Measurements from ENCODE around the gene LIN54.
A peak's percentile ranks its signal among the peaks of the same experiment; 100 is the strongest.
"Not testable (repeated sequence)": the region's sequence is repeated elsewhere in the genome, so short reads cannot be mapped to it uniquely, and the experiment has no call there.

Gene LIN54

DNA sequence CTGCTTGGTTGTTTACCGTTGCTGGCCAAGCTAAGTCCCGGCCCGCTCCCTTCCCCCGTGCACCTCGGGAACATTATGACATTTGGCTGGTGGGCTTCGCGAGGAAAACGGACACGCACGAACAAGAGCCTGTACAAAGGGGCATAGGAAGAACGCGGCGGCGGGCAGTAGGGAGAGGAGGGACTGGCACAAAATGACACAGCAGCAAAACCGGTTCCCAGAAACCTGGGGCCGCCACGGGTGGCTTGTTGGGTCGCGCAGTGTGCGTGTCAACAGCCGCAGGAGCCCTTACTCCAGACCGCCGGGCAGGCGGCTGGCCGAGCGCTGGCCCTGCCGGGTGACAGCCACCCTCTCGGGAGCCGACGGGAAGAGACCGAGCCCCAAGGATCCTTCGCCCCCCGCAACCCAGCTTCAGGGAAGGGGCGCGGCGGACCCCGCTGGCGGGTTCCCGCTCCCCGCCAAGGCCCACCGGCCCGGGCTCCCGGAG lies 1.6 kb upstream of the LIN54 start:
- DNase-seq (ENCODE audit: low read depth): peak; percentile 35

DNA sequence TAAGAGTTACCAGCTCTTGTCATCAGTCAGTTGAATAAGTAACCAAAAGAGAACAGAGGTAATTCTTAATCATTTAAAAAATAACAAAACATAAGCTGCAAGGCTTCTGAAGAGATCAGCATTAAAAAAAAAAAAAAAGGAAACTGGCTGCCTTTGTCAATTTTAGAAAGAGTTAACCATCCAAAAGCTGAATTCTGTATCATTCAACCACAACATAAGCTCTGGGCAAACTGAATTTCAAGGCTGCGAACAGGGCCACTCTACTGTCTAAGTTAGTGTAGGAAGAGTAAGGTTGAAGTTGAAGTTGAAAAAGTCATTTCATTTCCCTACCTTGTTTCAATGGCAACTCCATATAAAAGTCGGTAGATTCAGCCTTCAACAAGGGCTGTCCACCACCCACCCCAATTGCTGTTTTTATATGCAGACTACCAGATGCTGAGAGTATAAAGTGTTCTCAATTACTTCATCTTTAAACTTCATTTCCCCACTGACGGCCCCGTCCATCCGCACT lies 1.1 kb upstream of the LIN54 start:
- peak; percentile 35 for DNase-seq (ENCODE audit: low read depth)

GRCh38 chr4:83010111-83010521 lies 507 bp downstream of the LIN54 start:
- DNase-seq (ENCODE audit: low read depth): peak; percentile 50

GRCh38 chr4:83009529-83009928 lies 1.1 kb downstream of the LIN54 start:
- peak; percentile 7 for DNase-seq (ENCODE audit: low read depth)

GRCh38 chr4:83003044-83003791 lies 7.4 kb downstream of the LIN54 start:
- DNase-seq (ENCODE audit: low read depth): not testable (repeated sequence)

DNA sequence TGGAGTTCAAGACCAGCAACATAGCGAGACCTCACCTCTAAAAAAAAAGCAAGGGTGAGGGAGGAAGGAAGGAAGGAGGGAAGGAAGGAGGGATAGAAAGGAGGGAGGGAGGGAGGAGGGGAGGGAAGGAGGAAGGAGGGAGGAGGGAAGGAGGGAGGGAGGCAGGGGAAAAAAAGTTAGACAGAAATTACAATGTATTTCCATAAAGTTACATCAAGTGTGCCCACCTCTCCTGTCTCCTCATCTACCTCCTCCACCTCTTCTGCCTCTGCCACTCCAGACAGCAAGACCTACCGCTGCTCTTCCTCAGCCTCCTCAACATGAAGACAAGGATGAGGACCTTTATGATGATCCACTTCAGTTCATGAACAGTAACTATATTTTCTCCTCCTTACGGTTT lies 8.3 kb downstream of the LIN54 start:
- no peak for DNase-seq (ENCODE audit: low read depth)

GRCh38 chr4:82998898-82999297 lies 11.7 kb downstream of the LIN54 start:
- DNase-seq (ENCODE audit: low read depth): no peak

DNA sequence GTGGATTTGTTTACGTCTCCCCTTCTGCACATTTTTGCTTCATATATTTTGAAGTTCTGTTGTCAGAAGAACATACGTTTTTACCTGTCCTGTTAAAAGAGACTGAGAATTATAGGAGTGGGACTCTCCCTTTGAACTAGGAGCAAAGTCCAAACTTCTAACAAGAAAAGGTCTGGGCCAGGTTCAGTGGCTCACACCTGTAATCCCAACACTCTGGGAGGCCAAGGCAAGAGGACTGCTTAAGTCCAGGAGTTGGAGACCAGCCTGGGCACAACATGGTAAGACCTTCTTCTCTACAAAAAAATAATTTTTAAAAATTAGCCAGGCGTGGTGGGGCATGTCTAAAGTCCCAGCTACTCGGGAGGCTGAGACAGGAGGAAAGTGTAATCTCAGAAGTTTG lies 15.8 kb downstream of the LIN54 start:
- DNase-seq (ENCODE audit: low read depth): no peak

DNA sequence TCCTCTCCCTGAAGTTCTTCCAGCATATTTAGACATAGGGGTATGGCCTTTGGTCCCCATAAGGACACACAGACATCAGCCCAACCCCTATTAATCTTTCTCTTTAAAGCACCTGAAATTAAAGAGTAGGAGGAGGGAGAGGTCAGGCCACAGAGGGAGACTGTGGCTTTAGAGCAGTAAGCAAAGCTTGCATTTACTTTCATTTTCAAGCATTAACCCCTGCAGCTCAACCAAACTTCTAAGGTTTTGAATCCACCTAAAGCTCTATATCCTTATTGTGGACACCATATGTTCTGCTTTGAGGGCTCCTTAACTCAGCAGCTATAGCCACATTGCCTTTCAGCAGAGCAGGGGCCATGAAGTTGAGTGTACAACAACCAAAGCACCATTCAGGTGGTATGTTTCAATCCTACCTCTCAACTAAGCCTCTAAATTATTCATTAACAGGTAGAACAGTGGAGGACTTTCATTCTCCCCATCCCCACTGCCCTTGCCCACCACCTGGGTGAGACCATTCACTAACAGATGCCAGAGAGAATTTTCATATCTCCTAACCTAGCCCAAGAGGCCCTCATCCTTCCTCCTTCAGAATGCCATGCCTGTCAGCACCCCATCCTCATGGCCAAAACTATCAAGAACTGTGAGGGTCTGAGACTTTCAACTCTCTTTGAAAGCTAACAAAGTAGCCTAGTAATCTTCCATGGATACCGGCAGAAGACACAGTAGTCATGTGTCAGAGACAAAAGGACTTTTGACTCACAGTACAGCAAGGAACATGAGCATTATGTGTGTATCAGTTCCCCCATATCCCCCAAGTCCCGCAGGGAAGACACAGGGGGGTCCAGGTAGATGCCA lies 20.8 kb downstream of the LIN54 start:
- DNase-seq (ENCODE audit: low read depth): peak; percentile 37

DNA sequence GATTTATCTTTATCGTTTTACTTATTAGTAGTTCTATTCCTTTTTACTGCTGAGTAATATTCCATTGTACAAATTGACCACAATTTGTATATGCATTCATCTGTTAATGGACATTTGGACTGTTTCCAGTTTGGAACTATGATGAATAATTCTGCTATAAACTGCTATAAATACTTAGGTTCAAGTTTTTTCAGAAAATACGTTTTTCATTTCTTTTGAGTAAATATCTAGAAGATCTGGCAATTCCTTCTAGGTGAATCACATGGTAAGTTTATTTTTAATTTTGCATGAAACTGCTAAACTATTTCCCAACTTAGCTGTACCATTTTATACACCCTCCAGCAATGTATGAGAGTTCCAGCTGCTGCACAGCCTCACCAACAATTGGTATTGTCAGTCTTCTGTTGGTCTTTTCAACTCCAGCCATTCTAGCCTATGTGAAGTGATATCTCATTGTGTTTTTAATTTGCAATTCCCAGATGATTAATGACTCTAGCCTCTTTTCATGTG lies 22.2 kb downstream of the LIN54 start:
- DNase-seq (ENCODE audit: low read depth): peak; percentile 97

DNA sequence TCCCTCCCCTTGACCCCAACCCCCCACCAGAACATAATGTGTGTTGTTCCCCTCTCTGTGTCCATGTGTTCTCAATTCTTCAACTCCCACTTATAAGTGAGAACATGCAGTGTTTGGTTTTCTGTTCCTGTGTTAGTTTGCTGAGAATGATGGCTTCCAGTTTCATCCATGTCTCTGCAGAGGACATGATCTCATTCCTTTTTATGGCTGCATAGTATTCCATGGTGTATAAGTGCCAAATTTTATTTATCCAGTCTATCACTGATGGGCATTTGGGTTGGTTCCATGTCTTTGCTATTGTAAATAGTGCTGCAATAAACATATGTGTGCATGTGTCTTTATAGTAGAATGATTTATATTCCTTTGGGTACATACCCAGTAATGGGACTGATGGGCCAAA lies 23.1 kb downstream of the LIN54 start:
- not testable (repeated sequence) for DNase-seq (ENCODE audit: low read depth)

GRCh38 chr4:82984459-82984858 lies 26.2 kb downstream of the LIN54 start:
- DNase-seq (ENCODE audit: low read depth): peak; percentile 69

DNA sequence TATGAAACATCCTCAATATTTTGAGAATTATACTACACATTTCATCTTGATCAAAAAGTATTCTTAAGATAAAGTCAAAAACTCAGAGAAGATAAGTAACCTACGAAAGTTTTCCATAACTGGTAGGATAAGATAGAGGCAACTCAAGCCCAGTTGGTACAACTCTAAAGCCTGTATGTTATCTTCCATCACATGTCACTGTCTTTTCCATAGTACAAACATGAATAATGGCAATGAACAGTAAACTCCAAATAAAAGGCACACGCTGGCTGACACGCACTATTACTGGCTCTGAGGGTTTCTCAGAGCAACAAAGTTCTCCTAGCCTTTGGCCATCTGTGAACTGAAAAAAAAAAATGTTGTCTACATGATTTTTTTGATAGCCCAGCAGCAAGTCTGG lies 27.2 kb downstream of the LIN54 start:
- no peak for DNase-seq (ENCODE audit: low read depth)

- no peak for DNase-seq (ENCODE audit: low read depth)
These were observed 29.5 kb downstream of the LIN54 start for GRCh38 chr4:82981138-82981537.

DNA sequence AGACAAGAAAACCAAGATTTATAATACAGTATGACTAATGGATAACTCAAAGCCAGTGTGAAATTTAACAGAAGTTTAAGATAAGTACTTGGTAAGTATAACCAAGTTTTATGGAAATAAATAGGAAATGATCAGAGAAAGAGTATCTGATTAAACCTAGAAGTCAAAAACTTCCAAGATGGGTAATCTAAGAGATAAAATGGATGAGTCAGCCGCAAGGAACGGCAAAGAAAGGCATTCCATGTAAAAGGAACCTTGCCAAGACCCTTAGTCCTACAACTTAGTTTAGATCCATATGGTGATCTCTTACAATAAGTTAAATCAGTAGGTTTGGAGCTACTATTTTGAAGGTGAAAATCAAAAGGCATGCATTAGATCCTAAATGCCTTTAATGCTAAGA lies 34.8 kb downstream of the LIN54 start:
- DNase-seq (ENCODE audit: low read depth): peak; percentile 84

- no peak for DNase-seq (ENCODE audit: low read depth)
These were observed 41.2 kb downstream of the LIN54 start for GRCh38 chr4:82969414-82969813.

- DNase-seq (ENCODE audit: low read depth): no peak
These were observed 41.7 kb downstream of the LIN54 start for GRCh38 chr4:82968972-82969371.

DNA sequence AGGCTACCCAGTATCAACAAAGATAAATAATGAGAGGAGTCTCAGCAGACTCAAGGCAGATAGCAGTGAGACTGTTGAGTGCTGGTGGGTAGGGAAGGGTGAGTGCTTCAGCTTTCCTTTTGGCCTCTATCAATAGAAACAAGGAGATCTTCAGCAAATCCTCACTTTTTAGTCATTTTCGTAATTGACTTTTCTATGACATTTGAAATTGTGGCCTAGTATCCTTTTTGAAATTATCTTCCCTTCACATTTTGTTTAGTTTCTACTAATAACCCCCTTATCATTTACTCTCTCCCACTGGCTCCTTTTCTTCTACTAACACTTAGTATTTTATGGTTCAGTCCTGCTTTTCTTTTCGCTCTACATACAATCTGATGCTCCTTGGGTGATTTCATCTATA lies 44.9 kb downstream of the LIN54 start:
- no peak for DNase-seq (ENCODE audit: low read depth)

DNA sequence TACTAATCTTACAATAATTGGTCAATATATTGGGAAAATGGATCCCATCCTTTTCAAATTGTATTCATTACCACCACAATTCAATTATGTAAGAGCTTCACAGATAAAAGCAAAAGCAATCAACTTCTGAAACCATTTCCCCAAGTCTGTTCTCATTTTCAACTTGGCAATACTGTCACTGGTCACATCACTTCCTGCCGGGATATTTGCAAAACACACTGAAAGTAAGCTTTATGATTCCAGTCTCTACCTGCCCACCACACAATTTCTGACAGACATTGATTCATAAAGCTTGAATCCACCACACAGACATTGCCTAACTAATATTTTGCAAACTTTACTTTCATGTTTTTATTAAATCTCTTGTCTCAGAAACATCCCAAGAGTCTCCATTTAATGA lies 53.6 kb downstream of the LIN54 start:
- no peak for DNase-seq (ENCODE audit: low read depth)

DNA sequence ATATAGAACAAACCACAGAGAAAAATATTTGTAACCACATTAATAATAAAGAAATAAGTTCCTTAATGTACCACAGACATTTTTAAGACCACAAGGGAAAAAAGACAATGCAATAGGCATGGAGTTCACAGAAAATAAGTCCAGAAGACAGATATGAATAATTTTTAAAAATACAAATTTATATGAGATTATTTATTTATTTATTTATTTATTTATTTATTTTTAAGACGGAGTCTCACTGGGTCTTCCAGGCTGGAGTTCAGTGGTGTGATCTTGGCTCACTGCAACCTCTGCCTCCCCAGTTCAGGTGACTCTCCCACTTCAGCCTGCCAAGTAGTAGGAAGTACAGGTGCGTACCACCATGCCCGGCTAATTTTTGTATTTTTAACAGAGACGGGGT lies 56.4 kb downstream of the LIN54 start:
- peak; percentile 17 for DNase-seq (ENCODE audit: low read depth)

GRCh38 chr4:82951196-82951595 lies 59.4 kb downstream of the LIN54 start:
- DNase-seq (ENCODE audit: low read depth): no peak

GRCh38 chr4:82948647-82949204 lies 61.9 kb downstream of the LIN54 start:
- peak; percentile 54 for DNase-seq (ENCODE audit: low read depth)

Data from EH (cell line).